D341Med (cell line): ENCODE results near the gene PHACTR3.

Source experiments
- DNase-seq: peaks from one replicate; pipeline ENCODE4 v3.0.0; 2012; ENCODE audit warnings: low spot score

The PHACTR3 gene

DNA sequence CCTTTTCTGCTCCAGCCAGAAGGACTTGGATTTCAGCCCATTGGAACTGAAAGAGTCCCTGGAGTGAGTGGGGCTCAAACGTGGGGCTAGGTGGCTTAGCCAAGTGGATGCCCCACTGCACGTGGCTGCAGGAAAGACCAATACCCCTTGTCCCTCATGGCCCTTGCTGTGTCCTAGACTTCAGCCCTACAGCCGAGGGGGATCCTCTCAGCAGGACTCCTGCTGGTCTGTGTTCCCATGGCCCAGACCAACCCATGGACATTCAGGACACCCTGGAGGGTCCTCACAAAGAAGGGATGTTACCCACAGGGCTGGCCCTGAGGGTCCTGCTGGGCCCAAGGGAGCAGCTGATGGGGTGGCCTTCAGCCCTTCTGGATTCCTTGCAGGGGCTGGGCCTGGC is 30.0 kb upstream of the PHACTR3 start:
- no peak for DNase-seq

DNA sequence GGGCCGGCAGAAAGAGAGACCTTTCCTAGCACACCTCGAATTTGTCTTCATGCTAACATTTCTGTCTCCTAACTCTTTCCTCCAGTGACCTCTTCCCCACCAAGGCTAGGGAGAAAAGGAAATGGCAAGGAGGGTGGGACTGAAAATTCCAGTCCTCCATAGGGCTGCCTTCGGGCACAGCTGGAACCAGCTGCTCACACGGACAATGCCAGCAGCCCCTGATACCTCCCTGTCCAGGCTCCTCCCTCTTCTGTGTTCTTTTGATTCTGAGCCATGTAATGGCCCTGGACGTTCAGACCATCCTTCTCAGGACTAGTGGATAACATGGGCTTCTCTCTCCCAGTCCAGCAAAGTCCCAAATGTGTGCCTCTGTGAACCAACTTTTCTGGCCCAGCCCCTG is 29.1 kb upstream of the PHACTR3 start:
- no peak for DNase-seq

DNA sequence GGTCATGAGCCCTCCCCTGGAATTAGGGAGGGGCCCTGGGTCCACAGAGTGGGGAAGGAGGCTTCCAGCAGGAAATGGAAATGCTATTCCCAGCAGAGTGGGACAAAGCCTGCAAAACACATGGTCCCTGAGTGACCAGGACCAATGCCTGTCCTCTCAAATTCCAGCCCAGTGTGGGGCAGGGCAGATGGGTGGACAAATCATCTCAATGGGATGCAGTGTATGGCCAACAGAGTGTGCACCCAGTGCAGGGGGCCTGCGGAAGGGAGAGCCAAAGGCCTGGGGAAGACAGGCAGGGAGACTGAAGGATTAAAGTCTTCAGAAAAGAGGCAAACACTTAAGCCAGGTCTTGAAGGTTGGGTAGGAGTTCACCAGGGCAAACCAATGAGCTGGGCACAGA is 28.7 kb upstream of the PHACTR3 start:
- no peak for DNase-seq

DNA sequence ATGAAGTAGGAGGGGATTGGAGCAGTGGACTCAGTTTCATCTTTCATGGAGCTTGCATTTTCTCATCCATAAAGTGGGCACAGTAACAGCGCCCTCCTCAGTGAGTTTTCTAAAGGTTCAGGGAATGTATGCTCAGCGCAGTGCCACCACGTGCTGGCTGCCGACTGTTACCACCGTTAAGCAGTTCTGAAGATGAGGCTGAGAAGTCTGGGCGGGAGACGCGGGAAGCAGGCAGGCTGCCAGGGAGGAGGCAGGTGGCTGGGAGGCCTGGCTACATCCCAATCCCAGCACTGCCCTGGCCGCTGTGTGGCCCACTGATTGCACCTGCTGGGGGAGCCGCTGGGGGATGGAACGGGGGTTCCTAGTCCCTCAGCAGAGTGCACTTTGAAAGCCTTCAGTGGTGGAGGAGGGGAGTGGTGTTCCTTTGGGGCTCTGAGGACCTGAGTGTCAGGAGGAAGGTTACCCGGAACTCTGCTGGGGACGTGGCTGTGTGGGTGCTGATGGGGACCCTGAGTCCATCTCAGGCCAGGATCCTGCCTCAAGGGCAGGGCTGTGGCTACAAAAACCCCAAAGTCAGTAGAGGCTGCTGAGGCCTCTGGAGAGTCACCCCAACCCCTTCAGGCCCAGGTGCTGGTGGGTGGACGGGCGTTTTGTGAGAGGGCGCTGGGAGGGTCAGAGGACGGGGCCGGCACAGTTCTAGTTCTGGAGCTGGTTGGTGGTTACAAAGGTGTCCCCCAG is 28.0 kb upstream of the PHACTR3 start:
- DNase-seq = no peak

DNA sequence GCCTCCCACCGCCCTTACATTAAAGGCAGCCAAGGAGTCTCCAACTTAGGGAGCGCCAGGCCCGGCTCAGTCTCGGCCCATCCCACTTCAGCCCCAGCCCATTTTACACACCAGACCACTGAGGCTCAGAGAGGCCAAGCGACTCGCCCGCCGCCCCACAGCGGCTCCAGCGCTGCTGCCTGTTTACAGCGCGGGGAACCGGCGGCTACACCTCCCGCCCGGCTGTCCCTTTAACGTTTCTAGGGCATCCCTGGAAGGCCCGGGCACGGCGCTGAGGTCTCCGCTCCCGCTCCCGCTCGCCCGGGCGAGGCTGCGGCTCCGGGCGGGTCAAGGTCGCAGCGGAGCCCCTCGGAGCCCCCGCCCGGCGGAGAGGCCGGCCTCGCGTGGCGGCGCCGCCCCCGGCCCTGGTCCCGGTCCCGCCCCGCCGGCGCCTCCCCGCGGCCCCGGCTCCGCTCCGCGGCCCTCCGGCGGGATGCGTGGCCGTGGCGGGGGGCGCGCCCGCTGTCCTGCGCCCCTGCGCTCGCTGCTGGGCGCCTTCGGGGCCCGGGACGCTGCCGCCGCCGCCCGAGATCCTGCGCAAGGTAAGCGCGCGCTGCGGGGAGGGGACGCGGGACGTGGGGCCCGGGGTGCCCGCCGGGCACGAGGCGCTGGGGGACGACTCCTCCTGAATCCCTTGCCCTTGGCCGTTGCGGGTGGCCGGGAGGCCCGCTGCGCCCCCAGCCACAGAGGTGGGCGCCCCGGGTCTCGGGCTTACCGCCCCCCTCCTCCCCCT is 27.1 kb upstream of the PHACTR3 start:
- no peak for DNase-seq

DNA sequence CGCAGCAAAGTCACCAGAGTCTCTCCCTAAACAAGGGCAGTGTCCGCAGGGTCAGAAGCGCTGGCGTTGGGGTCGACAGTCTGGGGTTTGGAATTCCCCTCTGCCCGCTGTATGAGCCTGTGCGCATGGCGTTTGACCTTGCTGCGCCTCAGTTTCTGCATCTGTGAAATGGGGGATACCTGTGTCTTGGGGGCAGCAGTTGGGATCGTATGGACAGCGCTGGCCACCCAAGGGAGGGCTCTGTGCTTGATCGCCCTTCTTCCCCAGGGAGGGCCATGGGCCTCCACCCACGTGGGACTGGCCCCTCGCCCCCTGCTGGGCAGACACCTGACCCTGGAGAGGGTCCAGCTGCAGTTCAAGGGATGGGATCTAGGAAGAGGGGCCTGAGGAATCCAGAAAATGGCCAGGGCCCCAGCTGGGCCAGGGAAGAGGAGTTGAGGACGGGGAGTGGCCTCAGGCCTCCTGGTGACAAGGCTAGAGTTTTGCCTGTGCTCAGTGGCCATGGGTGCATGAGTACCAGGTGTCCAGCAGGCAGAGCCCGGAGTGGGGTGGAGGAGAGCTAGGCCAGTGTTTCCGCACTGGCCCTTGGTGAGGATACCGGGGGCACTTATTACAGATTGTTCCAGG is 26.4 kb upstream of the PHACTR3 start:
- no peak for DNase-seq

DNA sequence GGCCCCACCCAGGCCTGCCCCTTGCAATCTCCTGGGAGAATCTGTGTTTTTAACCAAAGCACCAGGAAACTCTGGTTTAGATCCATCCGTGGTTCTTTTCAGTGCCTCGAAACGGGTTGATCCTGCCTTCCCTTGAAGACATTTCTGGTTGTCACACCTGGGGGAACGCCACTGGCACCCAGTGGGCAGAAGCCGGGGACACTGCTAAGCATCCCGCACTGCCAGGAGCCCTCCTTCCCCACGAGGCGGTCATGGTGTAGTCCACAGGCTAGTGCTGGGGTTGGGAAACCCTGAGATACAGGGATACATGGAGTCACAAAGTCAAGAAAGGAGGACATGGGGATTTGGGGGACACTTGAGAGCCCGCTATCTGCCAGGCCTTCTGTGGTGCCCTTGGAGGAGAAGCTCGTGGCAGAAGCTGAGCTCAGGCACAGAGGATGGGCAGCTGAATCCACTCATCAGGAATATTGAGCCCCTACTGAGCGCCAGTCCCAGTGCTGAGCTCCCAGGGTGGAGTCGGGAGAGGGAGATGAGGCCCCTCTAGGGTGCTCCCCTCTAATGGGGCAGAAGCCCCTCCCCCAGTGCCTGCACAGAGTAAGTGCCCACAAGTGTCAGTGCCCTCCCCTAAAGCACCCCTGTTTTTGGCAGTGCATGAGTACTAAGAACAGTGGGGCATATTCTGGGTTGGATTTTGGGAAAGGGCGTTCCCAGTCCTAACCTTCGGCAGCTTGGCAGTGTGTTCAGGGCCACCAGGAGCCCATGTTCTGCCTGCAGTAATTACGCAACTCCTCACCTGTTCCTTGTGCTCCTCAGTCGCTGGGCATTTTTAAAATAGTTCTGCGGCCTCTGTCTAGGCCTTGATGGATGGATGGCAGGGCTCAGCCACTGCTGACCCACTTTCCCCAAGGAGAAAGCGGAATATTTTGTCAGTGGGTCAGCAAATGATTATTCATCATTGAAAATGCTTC is 25.6 kb upstream of the PHACTR3 start:
- no peak for DNase-seq

DNA sequence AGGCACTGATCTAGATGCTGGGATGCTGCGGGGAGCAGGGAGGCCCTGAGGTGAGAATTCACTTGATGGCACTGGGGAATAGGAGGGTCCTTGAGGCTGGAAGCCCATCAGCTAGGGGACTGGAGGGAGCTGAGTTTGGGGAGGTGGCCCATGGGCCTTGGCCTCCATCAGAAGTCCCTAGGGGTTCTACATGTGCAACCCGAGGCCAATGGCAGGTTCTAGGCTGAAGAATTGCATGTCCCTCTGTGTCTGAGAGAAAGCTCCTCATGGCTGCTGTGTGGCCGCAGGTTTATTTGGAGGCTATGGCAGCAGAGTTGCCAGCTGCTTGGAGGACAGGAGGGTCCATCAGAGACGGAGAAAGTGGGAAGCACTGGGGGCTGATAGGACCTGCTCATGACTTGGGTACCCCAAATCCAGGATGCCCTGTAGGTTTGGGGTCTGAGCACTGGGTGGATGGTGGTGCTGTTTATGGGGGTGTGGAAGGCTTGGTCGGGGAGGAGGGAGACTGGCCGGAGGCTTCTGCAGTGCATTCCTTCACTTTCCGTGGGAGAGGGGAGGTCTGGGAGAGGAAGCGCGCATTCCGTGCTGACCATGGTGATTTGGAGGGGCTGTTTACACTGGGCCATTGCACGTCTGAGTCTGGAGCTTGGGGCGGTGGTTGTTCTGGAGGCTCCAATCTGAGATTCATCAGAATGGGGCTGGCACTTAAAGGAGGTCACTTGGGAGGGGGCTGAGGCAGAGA is 24.8 kb upstream of the PHACTR3 start:
- DNase-seq = no peak

DNA sequence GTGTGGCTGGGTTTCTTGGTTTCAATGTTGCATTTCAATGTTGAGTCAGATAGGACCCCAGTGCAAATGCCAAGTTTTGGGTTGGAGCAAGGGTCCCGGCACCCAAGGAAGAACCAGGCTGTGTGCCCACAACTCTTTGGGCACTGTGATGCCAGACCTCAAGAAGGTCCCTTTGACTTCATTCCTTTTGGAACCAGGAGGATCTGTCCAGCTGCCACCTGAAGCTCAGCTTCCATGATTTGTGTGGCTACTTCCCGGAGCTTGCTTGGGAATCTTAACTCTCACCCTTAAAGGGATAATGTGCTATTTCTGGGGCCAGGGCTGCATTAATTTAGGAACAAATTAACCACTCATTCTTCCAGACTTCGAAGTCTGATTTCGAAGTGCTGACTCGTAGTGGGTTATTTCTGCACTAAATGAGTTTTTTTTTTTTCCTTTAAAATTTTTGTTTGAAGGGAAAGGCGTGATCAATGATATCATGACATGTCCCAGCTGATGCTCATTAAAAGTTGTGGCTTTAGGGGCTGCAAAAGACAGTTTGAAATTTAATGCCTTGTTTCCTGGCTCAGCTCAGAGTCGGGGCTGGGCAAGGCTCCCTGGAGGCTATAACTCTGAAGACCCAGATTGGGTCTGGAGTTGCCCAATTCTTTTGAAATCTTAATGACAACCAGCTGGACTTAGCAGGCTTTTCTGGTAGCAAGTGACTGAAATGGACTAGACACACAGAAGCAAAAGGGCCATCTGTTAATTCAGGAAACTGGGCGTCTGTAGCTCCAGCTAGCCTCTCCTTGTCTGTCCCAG is 24.0 kb upstream of the PHACTR3 start:
- no peak for DNase-seq

DNA sequence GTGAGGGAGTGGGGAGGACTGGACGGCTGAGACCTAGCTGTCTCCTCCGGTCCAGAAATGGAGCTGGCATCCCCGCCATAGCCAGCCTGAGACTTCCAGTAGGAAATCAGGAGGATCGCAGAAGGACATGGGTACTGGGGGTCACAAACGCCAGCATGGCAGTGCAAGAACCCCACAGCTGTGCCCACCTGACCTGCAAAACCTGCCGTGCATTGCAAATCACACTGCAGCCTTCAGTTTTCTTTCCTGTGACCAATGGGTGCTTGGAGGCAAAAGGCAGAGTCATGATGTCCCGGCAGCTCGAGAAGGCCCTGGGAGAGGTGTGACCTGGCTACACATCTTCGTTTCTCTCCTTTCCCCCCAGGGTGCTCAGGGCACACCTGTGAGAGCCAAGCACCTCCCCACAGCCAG is 23.3 kb upstream of the PHACTR3 start:
- no peak for DNase-seq

DNA sequence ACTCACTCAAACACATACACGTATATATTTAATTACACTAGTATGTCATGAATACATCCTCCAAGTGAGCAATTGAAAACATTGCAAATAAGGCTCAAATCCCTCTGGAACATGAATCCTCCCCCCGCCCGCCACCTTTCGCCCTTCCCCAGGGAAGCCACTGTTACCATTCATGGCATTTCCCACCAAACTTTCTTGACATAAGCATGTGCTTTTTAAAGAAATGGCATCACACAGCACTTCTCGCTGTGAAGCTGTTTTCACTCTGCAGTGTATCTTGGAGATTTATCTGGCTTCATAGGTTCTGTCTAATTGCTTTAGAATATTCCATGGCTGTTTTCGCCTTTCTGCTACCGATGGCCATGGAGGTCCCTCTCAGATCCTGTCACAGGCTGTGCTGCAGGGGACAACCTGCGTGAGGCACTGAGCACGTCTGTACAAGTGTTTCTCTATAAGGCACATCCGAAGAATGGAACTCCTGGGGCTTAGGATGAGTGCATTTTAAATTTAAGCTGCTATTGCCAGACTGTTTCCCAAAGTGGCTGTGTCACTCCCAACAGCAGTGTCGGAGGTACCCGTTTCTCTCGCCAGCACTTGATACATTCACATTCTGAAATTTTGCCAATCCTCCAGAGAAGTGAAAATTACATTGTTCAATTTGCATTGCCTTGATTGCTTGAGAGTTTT is 22.2 kb upstream of the PHACTR3 start:
- no peak for DNase-seq

DNA sequence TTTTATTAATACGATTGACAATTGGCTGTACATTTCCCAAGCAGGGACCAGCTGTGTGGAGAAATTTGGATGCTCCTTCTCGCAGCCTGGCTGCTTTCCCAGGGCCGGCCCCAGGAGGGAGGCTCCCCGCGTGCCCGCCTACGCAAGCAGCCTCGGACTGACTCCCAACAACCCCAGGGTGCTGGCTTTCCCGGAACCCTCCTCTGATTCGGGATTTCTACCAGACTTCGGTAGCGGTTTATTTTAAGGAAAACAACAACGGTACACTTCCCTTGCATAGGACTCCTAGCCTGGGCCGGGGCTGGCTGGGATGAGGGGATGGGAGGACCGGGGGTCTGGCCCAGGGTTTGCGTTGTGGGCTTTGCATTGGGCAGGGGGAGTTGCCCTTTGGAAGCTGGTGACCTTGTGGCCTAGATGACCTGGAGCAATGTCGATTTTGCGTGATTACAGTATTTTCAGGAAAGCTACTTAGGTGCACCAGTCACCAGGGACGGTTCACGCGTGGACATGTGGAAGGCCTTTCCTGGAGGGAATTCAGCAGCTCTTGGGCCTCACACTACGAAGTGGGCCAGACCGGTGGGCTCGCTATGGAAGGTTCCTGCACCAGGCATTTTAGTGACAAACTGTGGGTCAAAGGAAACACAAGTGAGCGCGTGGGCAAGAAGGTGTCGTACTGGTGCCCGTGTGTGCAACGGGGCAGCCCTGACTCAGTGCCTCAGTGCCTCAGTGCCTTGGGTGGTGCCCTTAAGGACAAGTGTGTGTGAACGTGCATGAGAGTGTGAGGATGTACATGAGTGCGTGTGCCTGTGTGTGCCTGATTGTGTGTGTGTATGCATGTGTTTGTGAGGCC is 20.7 kb upstream of the PHACTR3 start:
- no peak for DNase-seq

DNA sequence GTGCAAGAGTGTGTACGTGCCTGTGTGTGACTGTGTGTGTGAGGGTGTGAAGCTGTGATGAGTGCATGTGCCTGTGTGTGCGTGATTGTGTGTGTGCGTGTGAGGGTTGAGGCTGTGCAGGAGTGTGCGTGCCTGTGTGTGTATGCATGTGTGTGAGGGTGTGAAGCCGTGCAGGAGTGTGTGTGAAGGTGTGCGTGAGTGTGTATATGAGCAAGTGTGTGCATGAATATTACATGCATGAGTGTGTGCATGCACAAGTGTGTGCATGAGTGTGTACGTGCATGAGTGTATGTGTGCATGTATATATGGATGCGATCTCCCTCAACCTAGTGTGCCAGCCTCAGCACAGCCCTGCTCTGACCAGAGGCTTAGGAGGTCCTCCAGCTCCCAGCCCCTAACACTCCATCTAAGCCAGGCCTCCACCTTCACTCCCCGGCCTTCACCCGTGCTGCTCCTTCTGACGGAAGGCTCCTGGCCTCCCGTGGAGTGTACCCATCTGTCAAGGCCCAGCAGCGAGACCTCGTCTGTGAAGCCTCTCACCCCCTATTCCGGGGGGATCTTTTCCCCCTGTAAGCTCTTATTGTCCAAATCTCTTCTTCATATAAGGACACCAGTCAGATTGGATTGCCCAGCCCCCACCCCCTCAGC is 19.9 kb upstream of the PHACTR3 start:
- DNase-seq = no peak

DNA sequence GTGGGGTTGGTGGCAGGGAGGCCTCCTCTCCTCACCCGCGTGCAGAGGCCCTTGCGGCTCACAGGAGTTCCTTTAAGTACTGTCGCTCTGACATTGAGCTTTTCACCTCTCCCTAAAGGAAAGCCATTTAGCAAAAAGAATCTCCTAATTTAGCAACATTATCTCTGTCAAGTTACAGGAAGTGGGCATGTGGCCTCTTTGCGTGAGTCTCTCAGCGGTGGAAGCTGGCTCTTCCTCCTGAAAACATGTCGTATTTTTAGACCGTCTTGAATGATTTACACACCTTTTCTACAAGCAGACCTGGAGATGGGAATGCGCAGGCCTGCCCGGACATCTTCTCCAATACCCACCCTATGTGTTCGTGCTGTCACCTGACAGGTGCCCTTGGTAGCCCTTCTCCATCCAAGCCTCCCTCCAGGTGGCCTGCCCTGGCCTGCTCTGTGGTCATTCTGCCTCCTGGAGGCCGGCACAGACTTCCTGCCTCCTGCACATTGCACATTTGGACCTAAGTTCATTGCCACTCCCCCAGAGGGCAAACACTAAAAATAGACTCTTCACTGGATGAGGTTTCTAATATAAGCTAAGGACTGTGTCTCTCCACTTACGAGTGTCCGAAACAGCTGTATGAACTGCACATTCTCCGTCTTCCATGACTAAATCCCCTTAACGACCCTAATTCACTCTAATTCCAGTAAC is 18.5 kb upstream of the PHACTR3 start:
- no peak for DNase-seq

DNA sequence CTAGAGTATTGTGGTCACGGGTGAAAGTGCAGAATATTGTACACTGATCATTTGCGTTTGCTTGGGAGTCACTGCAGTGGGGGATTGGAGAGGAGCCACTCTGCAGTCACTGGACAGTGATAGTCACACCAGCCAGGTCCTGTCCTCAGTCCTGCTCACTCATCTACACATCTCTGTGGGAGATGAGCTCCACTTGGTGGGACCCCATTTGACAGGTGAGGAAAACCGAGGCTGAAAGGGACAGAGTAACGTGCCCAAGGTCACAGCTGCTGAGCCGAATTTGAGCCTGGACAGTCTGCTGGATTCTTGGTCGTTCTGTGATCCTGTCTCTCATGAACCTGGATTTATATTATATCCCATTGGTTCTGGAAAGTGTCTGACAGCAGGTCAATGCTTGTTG is 17.7 kb upstream of the PHACTR3 start:
- no peak for DNase-seq

DNA sequence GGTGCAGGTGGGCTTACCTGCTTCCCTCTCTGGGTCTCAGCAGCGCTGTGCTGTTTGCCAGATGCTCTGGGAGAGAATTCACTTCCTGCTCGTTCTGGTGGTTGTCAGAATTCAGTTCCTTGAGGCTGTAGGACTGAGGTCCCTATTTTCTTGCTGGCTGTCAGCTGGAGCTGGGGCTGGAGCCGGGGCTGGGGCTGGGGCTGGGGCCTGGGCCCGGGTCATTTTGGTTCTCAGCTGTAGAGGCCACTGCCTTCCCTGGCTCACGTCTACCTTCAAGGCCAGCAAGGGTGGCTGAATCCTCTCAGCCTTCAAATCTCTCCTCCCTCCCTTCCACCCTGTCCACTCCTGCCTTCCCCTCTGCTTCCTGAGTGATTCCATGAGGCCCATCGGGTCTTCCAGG is 16.8 kb upstream of the PHACTR3 start:
- DNase-seq = no peak

DNA sequence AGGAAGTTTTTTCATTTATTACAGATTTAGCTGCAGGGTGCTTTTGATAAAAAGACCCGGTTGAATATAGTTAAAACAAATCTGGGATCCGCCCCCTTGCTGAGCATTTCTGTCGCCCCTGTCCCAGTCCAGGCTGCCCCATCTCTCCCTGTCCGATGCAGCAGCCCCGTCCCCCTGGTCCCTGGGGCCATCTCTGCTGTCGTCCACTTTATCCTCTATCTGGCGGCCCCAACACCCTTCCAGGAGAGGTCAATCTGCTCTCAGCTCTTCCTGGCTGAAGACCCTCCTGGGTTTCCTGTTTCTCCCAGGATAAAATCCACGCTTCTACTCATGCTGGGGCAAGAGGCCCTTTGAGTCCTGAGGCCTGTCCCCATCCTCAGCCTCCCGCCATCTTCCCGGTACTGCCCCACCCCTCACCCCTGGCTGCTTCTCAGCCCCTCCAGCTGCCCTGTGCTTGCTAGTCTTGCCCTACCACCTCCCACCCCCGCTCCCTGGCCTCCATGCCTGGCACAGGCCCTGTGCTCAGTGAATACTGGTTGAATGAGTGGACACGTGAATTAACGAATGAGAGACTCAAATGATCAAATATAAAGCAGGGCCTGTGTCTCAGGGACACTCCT is 16.0 kb upstream of the PHACTR3 start:
- DNase-seq = no peak
